Renal cortical epithelial cell (primary cell): ENCODE measurements around the gene FRAT2. TPM values are rescaled to one million over a fixed set of nuclear protein-coding genes. Genes with fewer than 3 reads are reported as not detected.
A peak's percentile ranks its signal among the peaks of the same experiment; 100 is the strongest.

Experiments
- DNase-seq: peaks from one replicate; pipeline ENCODE4 v3.0.0-alpha.2; 2011; ENCODE audit warnings: low read depth
- total RNA-seq: library from RNA; depleted of rRNA; stranded (reverse); fragments of >200 nt; gene quantifications from 2 replicates; pipeline ENCODE4 v1.2.3, GENCODE V29; 2014

FRAT2 gene
- total RNA-seq, 1 donor from 2014 or later: 15.0 TPM

DNA sequence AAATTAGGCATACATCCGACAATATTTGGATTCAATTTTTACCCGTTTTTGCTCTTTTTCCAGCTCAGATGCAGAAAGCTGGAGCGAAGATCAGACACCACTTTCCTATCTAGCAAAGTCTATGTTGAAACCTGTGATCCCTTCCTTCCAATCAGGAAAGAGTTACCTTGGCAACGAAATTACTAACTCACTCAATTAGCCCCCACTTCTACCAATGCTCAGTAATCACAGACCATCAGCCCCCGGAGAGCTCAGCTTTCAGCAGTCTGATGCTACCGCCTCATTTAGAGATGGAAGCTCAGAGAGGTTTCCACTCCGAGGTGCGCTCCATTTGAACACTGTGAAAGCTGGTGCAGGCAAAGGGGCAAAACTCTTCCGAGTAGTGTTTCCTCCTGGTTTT, 8.8 kb downstream of the FRAT2 start:
- DNase-seq: no peak

DNA sequence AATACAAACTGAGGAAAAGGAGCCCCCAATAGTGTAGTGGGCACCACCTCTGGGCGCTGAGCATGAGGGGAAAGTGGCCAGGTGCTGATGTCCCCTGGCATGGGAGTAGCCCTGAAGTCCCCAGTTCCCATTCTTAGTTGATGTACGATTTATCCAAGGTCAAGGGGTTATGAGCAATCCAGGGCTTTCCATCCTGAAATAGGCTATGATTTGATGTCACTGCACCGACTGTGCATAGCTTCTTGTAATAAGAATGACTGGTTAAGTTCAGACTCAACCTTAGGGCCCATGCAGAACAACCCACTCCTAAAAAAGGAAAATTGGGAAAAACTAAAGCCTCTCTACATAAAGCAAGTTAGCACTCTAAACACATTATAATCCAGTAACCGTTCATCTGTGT, 11.0 kb downstream of the FRAT2 start:
- no peak for DNase-seq

DNA sequence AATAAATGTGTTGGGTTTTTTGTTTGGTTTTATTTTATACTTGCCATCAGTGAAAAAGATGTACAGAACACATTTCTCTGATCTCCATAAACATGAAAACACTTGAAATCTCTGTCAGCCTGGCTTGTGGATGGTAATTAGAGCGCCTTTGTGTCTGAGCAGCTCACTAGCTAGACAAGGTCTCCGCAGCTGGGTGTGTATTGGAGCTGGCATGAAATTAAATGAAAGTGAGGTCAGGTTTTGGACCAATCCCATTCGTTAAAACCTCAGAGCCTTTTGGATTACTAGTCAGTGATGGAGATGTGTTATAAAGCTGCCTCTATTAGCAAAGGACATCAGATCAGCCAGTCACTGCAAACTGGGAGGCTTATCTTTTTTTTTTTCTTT, 12.7 kb downstream of the FRAT2 start:
- DNase-seq: no peak

DNA sequence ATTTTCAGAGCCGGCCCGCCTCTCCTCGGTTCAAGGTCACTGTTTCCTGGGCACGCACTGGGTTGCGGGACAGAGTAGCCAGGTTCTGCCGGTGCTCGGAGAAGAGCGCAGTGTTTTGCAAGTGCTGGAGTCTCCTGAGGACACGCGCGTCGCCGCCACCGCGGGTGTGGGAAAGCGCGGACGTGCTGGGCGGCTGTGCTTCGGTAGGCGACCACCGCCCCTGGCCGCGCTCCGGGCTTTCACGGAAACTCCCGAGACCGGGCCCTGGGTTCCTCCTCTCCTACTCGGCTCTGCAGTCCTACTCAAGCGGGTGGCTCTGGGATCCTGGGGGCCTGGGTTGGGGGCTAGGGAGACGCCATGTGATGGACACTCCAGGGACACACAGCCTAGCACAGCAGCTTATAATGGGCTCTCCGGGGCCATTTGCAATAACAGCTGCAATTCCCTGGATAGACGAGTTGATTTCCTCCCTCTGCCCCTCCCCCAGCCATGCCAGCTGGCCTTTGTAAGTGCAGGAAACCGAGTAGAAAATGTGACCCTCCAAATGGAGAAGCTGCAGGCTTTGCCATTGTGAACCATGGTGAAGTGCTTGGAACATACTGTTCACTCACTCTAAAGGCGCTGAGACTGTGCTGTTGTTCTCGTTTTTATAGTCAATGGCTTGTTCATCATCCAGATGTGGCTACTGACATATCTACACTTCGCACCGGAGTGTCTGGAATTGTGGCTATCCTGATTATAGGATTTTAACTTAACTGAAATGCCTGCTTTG, 13.3 kb downstream of the FRAT2 start:
- no peak for DNase-seq

DNA sequence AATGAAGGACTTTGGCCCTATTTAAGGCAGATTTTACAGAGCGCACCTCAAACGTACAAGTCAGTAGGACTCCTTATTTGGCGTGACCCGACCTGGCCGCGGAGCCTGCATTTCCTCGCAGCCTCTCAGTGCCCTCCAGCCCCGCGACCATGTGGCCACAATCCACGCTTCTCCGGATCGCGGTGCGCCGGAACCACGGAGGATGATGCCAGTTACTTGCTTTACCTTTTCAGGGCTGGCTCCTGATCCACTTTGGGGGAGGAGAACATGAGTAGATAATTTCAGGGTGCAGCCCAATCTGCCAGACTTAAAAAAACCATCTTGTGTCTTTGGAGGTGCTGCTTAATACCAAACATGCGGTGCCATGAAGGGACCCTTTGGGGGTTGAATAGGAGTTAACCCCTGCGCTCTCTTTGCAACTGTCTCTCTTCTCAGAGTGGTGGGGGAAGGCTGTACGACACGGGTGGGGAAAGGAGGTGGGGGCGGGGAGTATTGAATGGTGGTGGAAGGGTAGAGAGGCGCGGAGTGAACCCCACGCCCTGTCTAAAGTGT, 14.0 kb downstream of the FRAT2 start:
- no peak for DNase-seq

DNA sequence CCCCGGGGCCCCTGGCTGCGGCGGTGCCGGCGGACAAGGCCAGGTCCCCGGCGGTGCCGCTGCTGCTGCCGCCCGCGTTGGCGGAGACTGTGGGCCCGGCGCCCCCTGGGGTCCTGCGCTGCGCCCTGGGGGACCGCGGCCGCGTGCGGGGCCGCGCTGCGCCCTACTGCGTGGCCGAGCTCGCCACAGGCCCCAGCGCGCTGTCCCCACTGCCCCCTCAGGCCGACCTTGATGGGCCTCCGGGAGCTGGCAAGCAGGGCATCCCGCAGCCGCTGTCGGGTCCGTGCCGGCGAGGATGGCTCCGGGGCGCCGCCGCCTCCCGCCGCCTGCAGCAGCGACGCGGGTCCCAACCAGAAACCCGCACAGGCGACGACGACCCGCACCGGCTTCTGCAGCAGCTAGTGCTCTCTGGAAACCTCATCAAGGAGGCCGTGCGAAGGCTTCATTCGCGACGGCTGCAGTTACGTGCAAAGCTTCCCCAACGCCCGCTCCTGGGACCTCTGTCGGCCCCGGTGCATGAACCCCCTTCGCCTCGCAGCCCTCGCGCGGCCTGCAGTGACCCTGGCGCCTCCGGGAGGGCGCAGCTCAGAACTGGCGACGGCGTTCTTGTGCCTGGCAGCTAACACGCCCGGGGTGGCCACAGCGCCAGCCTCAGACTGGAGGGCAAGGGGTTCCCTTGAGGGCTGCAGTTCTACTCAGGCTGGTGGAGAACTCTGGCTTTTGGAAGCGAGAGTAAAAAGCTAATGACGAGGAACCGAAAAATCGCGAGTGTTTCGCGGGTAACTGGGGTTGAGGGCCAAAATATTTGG, 14.7 kb downstream of the FRAT2 start:
- DNase-seq: no peak

DNA sequence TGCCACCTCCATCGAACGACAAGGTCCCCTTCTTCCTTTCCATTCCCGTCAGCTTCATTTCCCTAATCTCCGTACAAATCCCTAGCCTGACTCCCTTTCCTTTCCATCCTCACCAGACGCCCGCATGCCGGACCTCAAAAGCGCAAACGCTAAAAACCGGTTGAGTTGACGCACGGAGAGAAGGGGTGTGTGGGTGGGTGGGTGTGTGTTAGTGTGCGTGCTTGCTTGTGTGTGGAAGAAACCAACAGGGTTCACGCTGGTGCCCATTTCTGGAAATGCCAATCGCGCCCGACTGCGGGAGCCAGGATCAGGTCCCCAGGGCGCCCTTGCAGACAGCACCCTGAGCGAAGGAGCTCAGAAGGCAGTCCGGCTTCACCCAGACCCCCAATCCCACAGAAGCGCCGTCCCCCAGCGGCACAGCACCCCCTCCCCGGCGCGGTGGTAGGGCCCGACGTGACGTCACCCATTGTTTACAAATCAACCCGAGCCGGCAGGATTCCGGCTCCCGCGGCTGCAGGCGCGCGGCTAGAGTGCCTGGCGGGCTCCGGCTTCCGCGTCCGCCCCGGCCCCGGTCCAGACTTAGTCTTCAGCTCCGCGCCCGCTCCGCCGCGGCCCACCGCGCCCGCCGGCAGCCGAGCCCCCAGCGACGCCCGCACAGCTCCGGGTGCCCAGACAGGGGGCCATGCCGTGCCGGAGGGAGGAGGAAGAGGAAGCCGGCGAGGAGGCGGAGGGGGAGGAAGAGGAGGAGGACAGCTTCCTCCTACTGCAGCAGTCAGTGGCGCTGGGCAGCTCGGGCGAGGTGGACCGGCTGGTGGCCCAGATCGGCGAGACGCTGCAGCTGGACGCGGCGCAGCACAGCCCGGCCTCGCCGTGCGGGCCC, 15.5 kb downstream of the FRAT2 start, which contains the start of gene FRAT1:
Gene FRAT1 (plus strand): TSS at position 500 of the 880 bp plus-strand sequence. CDS start 183 bp downstream, at position 683.
- DNase-seq: peak; percentile 81

DNA sequence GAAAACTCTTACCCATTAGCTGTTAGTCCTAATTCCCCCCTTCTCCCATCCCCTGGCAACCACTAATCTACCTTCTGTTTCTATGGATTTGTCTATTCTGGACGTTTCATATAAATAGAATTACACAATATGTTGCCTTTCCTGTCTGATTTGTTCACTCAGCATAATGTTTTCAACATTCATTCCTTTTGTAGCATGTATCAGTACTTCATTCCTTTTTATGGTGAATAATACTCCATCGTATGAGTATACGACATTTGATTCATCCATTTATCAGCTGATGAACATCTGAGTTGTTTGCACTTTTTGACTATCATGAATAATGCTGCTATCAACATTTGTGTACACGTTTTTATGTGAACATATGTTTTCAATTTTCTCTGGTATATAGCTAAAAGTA, 19.9 kb downstream of the FRAT2 start:
- no peak for DNase-seq

DNA sequence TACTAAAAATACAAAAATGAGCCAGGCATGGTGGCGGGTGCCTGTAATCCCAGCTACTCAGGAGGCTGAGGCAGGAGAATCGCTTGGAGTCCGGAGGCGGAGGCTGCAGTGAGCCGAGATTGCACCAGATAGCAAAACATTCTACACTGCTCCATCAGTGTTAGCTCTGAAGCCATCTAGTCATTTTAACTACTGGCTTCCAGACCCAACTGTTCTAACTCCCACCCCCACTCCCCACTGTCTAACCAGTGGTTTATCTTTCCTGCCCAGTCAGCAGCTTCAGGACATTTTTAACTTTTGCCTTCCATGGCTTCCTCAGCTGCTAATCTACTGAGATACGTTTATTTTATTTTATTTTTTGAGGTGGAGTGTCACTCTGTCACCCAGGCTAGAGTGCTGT, 21.6 kb downstream of the FRAT2 start:
- DNase-seq: no peak

DNA sequence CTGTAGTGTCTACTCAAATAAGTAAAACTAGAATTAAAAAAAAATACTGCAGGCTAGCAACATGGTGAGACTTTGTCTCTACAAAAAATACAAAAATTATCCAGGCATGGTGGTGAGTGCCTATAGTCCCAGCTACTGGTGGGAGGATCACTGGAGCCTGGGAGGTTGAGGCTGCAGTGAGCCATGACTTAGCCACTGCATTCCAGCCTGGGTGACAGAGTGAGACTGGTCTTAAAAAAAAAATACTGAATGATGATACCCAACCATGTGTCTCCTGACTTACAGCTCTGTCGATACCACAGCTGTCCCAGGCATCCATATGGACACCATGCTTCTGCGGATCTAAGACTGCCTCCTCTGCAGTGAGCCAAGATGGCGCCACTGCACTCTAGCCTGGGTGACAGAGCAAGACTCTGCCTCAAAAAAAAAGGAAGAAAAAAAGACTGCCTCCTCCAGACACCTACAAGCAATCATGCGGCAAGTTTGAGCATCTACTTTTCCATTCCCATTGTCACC, 23.4 kb downstream of the FRAT2 start:
- DNase-seq: no peak

DNA sequence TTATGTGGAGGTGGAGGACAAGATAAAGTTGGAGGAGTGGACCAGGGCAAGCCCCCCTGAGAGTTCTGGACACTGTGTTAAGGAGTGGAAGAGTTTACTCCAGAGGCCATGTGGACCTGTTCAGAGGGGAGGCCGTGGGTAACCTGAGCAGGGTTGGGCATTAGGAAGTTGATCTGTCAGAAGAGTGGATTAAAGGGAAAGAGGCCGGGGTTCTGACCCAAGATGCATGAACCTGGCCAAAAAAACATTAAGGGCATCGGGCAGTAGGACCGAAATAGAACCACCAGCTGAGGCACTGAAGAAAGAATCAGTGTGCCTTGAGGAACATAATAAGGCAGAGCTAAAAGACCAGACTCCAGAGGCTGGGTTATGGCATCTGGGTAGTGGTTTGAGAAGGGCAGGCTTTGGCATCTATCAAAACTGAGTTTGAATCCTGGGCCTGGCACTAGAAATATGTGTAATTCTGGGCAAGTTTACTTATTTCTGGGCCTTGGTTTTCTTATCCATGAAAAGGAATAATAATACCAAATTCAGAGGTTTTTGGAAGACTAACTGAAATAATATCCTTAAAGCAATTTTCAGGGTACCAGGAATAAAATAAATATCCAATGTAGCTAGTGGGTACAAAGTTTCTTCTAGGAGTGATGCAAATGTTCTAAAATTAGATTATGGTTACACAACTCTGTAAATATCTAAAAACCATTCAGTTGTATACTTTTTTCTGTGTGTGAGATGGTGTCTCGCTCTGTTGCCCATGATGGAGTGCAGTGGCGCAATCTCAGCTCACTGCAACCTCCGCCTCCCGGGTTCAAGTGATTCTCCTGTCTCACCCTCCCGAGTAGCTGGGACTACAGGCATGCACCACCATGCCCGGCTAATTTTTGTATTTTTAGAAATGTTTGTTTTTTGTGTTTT, 26.4 kb downstream of the FRAT2 start:
- peak; percentile 79 for DNase-seq

DNA sequence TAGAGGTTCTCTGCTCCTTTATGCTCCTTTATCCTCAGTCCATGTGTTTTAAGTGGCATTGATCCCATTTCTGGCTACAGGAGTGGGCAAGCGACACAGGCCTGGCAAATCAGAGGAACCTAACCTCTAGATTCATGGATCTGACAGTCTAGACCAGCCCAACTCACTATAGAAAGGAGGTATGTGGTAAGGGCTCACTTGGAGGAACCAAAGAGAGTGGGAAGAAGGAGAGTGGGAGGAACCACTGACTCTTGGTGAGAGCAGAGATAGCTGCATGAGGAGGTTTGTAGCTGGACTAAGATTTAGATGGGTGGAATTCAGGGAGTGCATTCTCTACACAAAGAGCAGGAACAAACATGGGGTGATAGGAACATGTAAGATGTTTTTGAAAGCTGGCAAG, 27.1 kb downstream of the FRAT2 start:
- DNase-seq: no peak

DNA sequence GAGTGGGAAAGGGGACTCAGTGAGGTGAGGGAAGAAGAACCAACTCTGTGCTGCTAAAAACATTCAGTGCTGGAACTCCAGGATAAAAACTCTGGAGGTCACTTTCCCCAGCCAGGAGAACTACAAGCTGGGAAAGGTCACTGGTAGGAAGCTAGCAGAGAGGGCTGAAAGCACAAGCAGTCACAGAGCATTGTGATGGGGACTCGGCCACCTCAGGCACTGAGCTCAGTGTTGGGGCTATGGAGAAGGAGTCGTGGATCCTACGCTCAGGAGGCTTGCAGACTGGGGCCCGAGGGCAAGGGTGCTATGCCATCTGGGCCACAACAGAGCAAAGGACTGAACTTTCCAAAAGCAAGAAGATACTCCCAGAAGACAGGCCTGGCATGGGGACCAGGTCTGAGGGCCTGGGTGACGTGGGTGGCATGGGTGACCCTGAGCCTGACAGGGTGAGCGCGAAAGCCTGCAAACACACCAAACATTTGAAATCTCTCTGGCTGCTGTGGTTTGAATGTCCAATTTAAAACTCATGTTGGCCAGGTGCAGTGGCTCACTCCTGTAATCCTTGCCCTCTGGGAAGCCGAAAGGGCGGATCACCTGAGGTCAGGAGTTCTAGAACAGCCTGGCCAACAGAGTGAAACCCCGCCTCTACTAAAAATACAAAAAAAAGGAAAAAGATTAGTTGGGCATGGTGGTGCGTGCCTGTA, 32.3 kb downstream of the FRAT2 start:
- DNase-seq: no peak

DNA sequence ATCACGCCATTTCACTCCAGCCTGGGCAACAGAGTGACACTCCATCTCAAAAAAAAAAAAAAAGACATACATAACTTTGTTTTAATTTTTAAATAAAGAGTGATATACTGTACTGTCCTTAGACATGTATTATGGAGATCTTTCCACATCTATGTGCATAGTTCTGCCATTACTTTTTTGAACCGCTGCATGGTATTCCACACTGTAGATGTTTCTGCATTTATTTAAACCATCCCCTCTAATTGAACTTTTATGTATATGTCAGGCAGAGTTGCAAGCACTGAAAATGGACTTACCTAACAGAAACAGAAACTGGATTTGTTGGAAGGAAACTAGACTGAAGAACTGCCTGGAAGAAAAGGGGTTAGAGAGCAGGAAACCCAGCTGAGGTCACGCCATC, 33.5 kb downstream of the FRAT2 start:
- DNase-seq: no peak

DNA sequence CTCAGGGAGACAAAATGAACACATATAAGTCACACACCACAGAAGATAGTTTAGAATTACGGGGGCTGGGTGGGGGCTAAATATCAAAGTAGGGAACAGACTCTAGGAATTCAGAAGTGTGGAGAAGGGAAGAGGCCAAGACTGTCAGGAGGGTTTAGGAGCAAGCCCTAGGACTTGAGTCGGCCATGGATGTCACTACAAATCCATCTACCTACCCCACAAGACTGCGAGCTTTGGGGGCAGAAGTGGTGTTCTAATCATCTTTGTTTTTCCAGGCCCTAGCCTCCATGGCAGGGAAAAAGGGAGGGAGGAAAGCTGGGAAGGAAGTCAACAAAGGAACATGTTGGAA, 36.3 kb downstream of the FRAT2 start:
- no peak for DNase-seq

DNA sequence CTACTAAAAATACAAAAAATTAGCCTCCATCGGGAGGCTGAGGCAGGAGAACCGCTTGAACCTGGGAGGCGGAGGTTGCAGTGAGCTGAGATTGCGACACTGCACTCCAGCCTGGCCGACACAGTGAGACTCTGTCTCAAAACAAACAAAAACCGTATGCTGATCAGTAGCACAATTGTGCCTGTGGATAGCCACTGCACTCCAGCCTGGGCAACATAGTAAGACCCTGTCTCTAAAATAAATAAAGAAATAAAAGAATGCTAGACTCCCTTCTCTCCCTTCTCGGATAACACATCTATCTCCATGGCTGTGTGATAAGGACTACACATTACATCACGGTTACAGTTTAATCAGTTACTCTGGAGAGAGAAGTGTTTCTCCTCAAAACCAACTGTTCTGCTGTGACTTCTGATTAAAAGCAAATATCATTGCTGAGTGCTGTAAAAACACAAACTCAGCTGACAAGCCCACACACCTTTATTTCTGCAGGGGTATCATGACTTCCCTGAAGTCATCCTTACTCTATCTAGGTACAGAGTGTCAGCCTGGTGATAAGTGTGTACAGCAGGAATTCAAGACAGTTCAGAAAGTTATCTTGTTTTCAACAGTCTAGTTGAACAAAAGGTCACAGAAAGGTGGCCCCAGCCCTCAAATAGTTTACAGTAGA, 36.8 kb downstream of the FRAT2 start:
- DNase-seq: peak; percentile 19

DNA sequence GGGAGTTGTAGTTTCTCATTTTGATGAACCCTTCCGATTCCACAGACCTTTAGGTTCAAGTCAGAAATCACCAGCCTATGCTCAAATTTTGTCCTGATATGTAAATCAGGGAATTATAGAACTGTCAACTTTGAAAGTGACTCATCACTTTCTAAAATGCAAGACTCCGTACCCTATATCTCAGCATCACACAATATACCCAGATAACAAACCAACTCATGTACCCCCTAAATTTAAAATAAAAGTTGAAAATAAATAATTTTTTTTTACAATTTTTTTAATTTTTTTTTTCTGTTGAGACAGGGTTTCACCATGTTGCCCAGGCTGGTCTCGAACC, 41.7 kb downstream of the FRAT2 start:
- no peak for DNase-seq

DNA sequence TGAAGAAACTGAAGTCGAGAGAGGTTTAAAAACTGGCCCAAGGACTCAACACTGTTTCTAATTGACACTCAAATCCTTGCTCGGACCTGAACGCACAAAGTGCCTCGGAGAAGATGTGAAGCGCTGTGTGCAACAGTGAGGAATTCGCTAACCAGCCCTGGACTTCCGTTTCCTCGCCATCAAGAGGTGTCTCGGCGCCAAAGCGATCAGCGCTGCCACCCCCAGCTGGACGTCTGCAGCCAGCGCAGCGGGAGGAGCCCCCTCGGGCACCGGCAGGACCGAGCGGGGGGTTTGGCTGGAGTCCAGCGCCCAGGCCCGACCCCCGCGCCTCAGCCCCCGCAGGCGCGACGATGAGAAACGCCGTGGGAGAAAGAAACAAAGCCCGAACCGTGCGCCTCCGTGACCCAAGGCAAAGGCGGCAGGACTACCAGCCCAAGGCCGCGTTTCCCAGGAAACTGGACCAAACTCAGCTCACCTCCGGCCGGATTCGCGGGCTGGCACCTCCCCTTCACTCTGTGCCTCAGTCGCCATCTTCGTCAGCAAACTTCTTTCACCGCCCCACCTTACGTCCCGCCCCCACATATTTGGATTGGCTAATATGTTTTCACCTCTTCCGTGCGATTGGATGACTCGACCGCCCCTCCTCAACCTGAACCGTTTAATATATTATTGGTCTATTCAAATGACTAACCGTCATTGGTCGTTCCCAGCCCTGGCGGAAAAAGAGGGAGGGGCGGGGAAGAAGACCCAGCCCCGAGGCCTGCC, 42.2 kb downstream of the FRAT2 start, which contains the start of gene ARHGAP19:
Gene ARHGAP19 (minus strand): TSS at position 541 of the 765 bp plus-strand sequence. CDS start 10 bp downstream, at position 531.
- peak; percentile 98 for DNase-seq
